ENCODE results near the gene NAV2. TPM values are rescaled to one million over a fixed set of nuclear protein-coding genes. Genes with fewer than 3 reads are reported as not detected.

NAV2 gene
- total RNA-seq, 1 experiment from 2014 or later = 22.7 TPM

DNA sequence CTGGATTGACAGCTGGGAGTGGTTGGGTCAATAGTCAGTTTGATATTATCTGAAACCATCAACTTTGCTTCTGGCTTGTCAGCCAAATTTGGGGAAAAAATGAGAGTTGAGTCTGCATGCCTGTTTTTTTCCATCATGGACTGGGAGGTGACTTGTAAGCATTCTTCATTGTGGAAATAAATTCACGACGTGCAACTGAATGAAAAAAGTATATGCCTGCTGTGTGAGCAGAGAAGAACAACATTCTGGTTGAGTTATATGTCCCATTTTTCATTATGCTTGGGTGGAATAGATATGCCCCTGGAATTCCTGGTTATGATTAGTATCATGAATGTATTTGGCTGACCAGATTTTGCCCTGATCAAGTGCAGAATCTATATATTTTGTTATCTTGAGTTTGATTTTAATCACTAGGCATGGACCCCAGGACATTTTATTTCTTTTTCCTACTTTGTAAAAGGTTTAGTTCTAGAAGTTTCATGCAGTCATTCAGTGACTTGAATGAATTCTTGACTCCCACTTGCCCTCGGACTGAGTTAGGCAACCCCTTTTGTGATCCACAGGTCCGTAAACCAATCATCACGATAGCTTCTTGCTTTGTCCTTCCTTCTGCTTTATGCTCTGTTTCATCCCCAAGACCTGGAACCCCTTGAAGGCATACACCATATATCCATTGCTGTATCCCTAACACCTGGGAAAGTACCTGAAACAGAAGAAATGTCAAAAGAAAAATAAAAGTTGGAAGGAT lies 205.8 kb downstream of the NAV2 start:
- intact Hi-C loops (cut with micrococcal nuclease; ENCODE audit: unreplicated experiment) (no loop called here), in situ Hi-C loops (cut with HindIII; ENCODE audit: low pct_unique_long_range_greater_than_20kb, low sequenced_read_pairs) (no loop called here)
- H3K27ac ChIP-seq (ENCODE audit: low read length) = no peak overlapping the region
- DNase-seq (ENCODE audit: low read depth, low spot score) = no peak
- no peak overlapping the region for H3K4me3 ChIP-seq (ENCODE audit: low read depth in 2 of 2, low read length in 2 of 2)
- CTCF ChIA-PET = interaction anchor here (0.5 kb wide), 1 partner anchor 671 kb away, joined by 6 read pairs; no protein-coding TSS in a partner anchor
- BruUV-seq (replicated peaks) = no TSS peak
- no peaks in the 10 kb centered on the region for H3K27me3 ChIP-seq (ENCODE audit: control insufficient read depth, insufficient read depth, low read length)
- no peaks in the 10 kb centered on the region for H3K9me3 ChIP-seq (ENCODE audit: control insufficient read depth, insufficient read depth, low read depth, low read length)
- TF ChIP-seq, protein P1, sequence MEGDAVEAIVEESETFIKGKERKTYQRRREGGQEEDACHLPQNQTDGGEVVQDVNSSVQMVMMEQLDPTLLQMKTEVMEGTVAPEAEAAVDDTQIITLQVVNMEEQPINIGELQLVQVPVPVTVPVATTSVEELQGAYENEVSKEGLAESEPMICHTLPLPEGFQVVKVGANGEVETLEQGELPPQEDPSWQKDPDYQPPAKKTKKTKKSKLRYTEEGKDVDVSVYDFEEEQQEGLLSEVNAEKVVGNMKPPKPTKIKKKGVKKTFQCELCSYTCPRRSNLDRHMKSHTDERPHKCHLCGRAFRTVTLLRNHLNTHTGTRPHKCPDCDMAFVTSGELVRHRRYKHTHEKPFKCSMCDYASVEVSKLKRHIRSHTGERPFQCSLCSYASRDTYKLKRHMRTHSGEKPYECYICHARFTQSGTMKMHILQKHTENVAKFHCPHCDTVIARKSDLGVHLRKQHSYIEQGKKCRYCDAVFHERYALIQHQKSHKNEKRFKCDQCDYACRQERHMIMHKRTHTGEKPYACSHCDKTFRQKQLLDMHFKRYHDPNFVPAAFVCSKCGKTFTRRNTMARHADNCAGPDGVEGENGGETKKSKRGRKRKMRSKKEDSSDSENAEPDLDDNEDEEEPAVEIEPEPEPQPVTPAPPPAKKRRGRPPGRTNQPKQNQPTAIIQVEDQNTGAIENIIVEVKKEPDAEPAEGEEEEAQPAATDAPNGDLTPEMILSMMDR (IDR thresholded peaks at IDR 0.05) = no peak
- TF ChIP-seq TCF7L2 (IDR thresholded peaks at IDR 0.05; ENCODE audit: low read depth, low read length) (no peak), SIN3A (IDR thresholded peaks at IDR 0.05; ENCODE audit: borderline replicate concordance, insufficient read depth, low read depth, low read length) (no peak), POLR2AphosphoS5 (IDR thresholded peaks at IDR 0.05; ENCODE audit: low read depth, low read length) (no peak)
- TF ChIP-seq, protein P2, sequence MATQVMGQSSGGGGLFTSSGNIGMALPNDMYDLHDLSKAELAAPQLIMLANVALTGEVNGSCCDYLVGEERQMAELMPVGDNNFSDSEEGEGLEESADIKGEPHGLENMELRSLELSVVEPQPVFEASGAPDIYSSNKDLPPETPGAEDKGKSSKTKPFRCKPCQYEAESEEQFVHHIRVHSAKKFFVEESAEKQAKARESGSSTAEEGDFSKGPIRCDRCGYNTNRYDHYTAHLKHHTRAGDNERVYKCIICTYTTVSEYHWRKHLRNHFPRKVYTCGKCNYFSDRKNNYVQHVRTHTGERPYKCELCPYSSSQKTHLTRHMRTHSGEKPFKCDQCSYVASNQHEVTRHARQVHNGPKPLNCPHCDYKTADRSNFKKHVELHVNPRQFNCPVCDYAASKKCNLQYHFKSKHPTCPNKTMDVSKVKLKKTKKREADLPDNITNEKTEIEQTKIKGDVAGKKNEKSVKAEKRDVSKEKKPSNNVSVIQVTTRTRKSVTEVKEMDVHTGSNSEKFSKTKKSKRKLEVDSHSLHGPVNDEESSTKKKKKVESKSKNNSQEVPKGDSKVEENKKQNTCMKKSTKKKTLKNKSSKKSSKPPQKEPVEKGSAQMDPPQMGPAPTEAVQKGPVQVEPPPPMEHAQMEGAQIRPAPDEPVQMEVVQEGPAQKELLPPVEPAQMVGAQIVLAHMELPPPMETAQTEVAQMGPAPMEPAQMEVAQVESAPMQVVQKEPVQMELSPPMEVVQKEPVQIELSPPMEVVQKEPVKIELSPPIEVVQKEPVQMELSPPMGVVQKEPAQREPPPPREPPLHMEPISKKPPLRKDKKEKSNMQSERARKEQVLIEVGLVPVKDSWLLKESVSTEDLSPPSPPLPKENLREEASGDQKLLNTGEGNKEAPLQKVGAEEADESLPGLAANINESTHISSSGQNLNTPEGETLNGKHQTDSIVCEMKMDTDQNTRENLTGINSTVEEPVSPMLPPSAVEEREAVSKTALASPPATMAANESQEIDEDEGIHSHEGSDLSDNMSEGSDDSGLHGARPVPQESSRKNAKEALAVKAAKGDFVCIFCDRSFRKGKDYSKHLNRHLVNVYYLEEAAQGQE (IDR thresholded peaks at IDR 0.05; ENCODE audit: insufficient read depth in 1 of 2, low read depth in 2 of 2, low read length in 1 of 2) = no peak
- POLR2A ChIA-PET = no interaction called here
- H3K36me3 ChIP-seq (ENCODE audit: control insufficient read depth, insufficient read depth, low read length) = no peaks in the 10 kb centered on the region
- ATAC-seq = no peak; the same call in 1 of the 2 replicates
- peaks cover 5% of the 10 kb centered on the region; the same call in 1 of the 2 replicates for H3K4me1 ChIP-seq (ENCODE audit: control insufficient read depth, insufficient read depth, low read length)

DNA sequence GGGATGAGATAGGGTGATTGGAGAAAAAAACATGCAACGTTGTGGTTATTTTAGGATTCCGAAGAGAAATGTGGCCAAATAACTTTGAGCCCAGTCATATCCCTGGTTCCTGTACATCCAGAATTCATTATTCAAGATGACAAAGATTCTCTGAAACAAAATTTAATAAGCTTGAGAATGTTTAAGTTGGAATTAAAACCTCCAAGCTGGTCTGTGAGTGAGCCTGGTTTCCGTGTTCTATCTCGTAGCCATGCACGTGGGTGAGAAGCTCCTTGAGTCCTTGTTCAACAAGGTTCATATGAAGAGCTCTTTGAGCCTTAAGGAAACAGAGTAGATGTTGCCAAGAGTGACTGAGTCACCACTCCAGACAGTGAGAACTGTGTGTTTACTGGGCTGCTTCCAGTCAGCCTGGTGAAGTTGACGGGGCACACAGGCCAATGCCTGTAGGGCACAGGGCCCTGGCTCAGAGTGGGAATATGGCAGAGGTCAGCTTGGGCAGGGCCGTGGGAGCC lies 206.5 kb downstream of the NAV2 start:
- POLR2A ChIA-PET = no interaction called here
- in situ Hi-C loops (cut with HindIII; ENCODE audit: low pct_unique_long_range_greater_than_20kb, low sequenced_read_pairs) = no loop called here

More for the DNA sequence above, 206.5 kb downstream of the NAV2 start:
- no TSS peak for BruUV-seq (replicated peaks)
- TF ChIP-seq SIN3A (IDR thresholded peaks at IDR 0.05; ENCODE audit: borderline replicate concordance, insufficient read depth, low read depth, low read length) = no peak
- TF ChIP-seq TCF7L2 (IDR thresholded peaks at IDR 0.05; ENCODE audit: low read depth, low read length) = no peak
- no peak for TF ChIP-seq POLR2AphosphoS5 (IDR thresholded peaks at IDR 0.05; ENCODE audit: low read depth, low read length)
- TF ChIP-seq, protein P2 (IDR thresholded peaks at IDR 0.05; ENCODE audit: insufficient read depth in 1 of 2, low read depth in 2 of 2, low read length in 1 of 2) = no peak
- TF ChIP-seq, protein P1 (IDR thresholded peaks at IDR 0.05) = no peak
- Histone ChIP-seq H3K36me3 (ENCODE audit: control insufficient read depth, insufficient read depth, low read length) (no peaks in the 10 kb centered on the region), H3K4me3 (ENCODE audit: low read depth in 2 of 2, low read length in 2 of 2) (no peak overlapping the region), H3K27ac (ENCODE audit: low read length) (no peak overlapping the region), H3K9me3 (ENCODE audit: control insufficient read depth, insufficient read depth, low read depth, low read length) (no peaks in the 10 kb centered on the region), H3K4me1 (ENCODE audit: control insufficient read depth, insufficient read depth, low read length) (peaks cover 5% of the 10 kb centered on the region; the same call in 1 of the 2 replicates), H3K27me3 (ENCODE audit: control insufficient read depth, insufficient read depth, low read length) (no peaks in the 10 kb centered on the region)
- DNase-seq (ENCODE audit: low read depth, low spot score) (peak; percentile 82), ATAC-seq (peak; percentile 98)
- intact Hi-C loops (cut with micrococcal nuclease; ENCODE audit: unreplicated experiment) = no loop called here
- CTCF ChIA-PET = interaction anchor here (0.5 to 0.9 kb wide), 2 partner anchors 213 to 672 kb away, joined by 3 to 6 read pairs; no protein-coding TSS in a partner anchor
